Heart left ventricle (tissue), 16 donors: ENCODE data around the gene ABLIM2. TPM values are rescaled to one million over a fixed set of nuclear protein-coding genes. Genes with fewer than 3 reads are reported as not detected.

ENCODE experiments used
- ATAC-seq, 4 donors: fragments of 200-7000 bp; cut with Tn5 transposase; one replicate each; pipeline ENCODE4 v1.9.1; 2020 to 2022; ENCODE audit warnings: moderate library complexity in 4 of 4, mild to moderate bottlenecking in 3 of 4, moderate number of reproducible peaks in 1 of 4
- DNase-seq, 5 donors: peaks; one replicate each; pipeline ENCODE4 v3.0.0-alpha.2; 2020
- H3K27ac ChIP-seq, 12 donors: fragments of 200-600 bp; sonication (generic) in 4 of 12; one replicate each; pipeline versions ENCODE4 v1.5.0 to v1.8.0; 2016 to 2022; ENCODE audit warnings: mild to moderate bottlenecking in 2 of 12
- H3K27me3 ChIP-seq, 9 donors: fragments of 200-600 bp; sonication (generic) in 2 of 9; one replicate each; pipeline versions ENCODE4 v1.5.1 to v1.8.0; 2016 to 2022; ENCODE audit warnings: mild to moderate bottlenecking in 3 of 9
- H3K36me3 ChIP-seq, 9 donors: fragments of 200-600 bp; sonication (generic) in 2 of 9; one replicate each; pipeline versions ENCODE4 v1.5.0 to v1.8.0; 2018 to 2022; ENCODE audit warnings: mild to moderate bottlenecking in 2 of 9
- H3K4me1 ChIP-seq, 12 donors: fragments of 200-600 bp; sonication (generic) in 4 of 12; one replicate each; pipeline versions ENCODE4 v1.5.0 to v1.8.0; 2016 to 2022; ENCODE audit warnings: mild to moderate bottlenecking in 3 of 12
- H3K4me3 ChIP-seq, 12 donors: fragments of 200-600 bp; sonication (generic) in 4 of 12; one replicate each; pipeline versions ENCODE4 v1.5.0 to v1.8.0; 2017 to 2022; ENCODE audit warnings: mild to moderate bottlenecking in 9 of 12, moderate library complexity in 4 of 12
- H3K9me3 ChIP-seq, 12 donors: fragments of 200-600 bp; sonication (generic) in 4 of 12; one replicate each; pipeline versions ENCODE4 v1.5.0 to v1.8.0; 2016 to 2022; ENCODE audit warnings: mild to moderate bottlenecking in 1 of 12
- CTCF ChIP-seq, 12 donors: fragments of 200-600 bp; sonication (generic) in 4 of 12; IDR thresholded peaks; one replicate each; pipeline versions ENCODE4 v1.5.0 to v1.8.0; 2018 to 2022; ENCODE audit warnings: antibody characterized with exemption in 12 of 12, mild to moderate bottlenecking in 5 of 12
- POLR2A ChIP-seq, 2 donors: fragments of 450-650 bp; IDR thresholded peaks; one replicate each; pipeline ENCODE4 v1.6.1; 2017; ENCODE audit warnings: antibody characterized with exemption in 2 of 2, mild to moderate bottlenecking in 2 of 2, moderate library complexity in 2 of 2
- WGBS, 4 donors: extraction: QIAGEN DNeasy Blood & Tissue Kit in 2 of 4; methylation state at CpG; one replicate each; pipeline versions ENCODE4 v1.1.5 to v1.1.7; 2013 to 2018; 5-methylcytosine and 5-hydroxymethylcytosine counted together
- intact Hi-C, 10 donors: fragments of 100-400 bp; cut with DNase I; formaldehyde crosslinking; loops; one replicate each; pipeline versions ENCODE4 v1.11.1 to v1.14.2; 2022
- polyA plus RNA-seq, 2 donors: library from polyadenylated mRNA; stranded (reverse); fragments of 200-250 nt; gene quantifications; one replicate each; pipeline ENCODE4 v1.2.3, GENCODE V29; 2013
- total RNA-seq, 9 donors: library from RNA; depleted of rRNA in 2 of 9; stranded (reverse); fragments of >200 nt in 2 of 9; fragmentation: NEBNext Ultra II Directional in 3 of 9; extraction: Animal tissue kit (Norgen Biotek cat#: 25700) in 3 of 9; gene quantifications; one replicate each; pipeline versions ENCODE4 v1.1.0 to v1.2.4, GENCODE V29; 2016 to 2023
- donor health status: ischemic (EF 13 %, LVEDD 7.1; RV severe dilation, severe dysfunction).
- donor health status: healthy with polysubstance abuse.
- donor health status: DM: no; HTN: yes; CAD: no.
- donor health status: DM: no; HTN: no; CAD: no.
- donor health status: ischemic (EF 25% LVEDD 6.9; RV normal size, moderate dysfunction).
- donor health status: ischemic (EF 25% LVEDD 5.7; RV mildly dilated, moderate dysfunction).
- donor health status: healthy.
- donor health status: DM: yes; HTN: yes; CAD: no.
- donor health status: ischemic (EF 35%, LVEDD 5.7; RV mildly dilated, moderate dysfunction).
- donor health status: nonischemic (EF 11% LVEDD 7.7; RV severe dilation, severe dysfunction).
- donor health status: DM: yes; HTN: yes; CAD: no.
- donor health status: PGD.
- donor health status: ischemic (EF 29% LVEDD 5.4; RV normal size, mild dysfunction).
- donor health status: nonischemic (EF 23%, LVEDD 6.1; RV moderate dilation, normal function).

Gene ABLIM2
- total and polyA plus RNA-seq, 11 donors: 11.1 to 27.9 (median 18.4) TPM

GRCh38 chr4:7956934-7957656, 201.5 kb downstream of the ABLIM2 start:
- WGBS, 4 donors: 84 to 91% (median 88%) methylated on average over 11 of the region's 11 CpGs
- intact Hi-C loops: no loop called here
- Histone ChIP-seq H3K27me3 (no peaks in the 10 kb centered on the region), H3K27ac (peak overlapping the region in 2 of 12 donors; percentile 16 to 32), H3K9me3 (peaks cover 0 to 10% (median 2%) of the 10 kb centered on the region in 12 donors), H3K4me1 (peaks cover 0 to 9% (median 1%) of the 10 kb centered on the region in 12 donors), H3K36me3 (no peaks in the 10 kb centered on the region), H3K4me3 (no peak overlapping the region)
- no peak for DNase-seq
- TF ChIP-seq POLR2A (IDR thresholded peaks at IDR 0.05): no peak
- no peak for ATAC-seq

- peaks cover 0 to 9% (median 1%) of the 10 kb centered on the region in 12 donors for H3K4me1 ChIP-seq
- TF ChIP-seq CTCF (IDR thresholded peaks at IDR 0.05) (no peak), POLR2A (IDR thresholded peaks at IDR 0.05) (no peak)
- peak overlapping the region in 2 of 12 donors; percentile 16 to 32 for H3K27ac ChIP-seq
- DNase-seq (peak in 1 of 5 donors; percentile 57), ATAC-seq (peak in 3 of 4 donors; percentile 34 to 66 (median 49))
- 68 to 82% (median 74%) methylated on average over 8 of the region's 8 CpGs for WGBS, 4 donors
- H3K27me3 ChIP-seq: no peaks in the 10 kb centered on the region
- intact Hi-C loops: no loop called here
- H3K4me3 ChIP-seq: no peak overlapping the region
- H3K9me3 ChIP-seq: peaks cover 0 to 10% (median 2%) of the 10 kb centered on the region in 12 donors
- no peaks in the 10 kb centered on the region for H3K36me3 ChIP-seq
These were observed 202.3 kb downstream of the ABLIM2 start for GRCh38 chr4:7956270-7956808.

- intact Hi-C loops: no loop called here
- Histone ChIP-seq H3K27me3 (no peaks in the 10 kb centered on the region), H3K4me3 (no peak overlapping the region), H3K36me3 (no peaks in the 10 kb centered on the region), H3K9me3 (peaks cover 0 to 10% (median 2%) of the 10 kb centered on the region in 12 donors), H3K4me1 (peaks cover 0 to 9% (median 0%) of the 10 kb centered on the region in 12 donors), H3K27ac (no peak overlapping the region)
- peak in 3 of 4 donors; percentile 44 to 85 (median 79) for ATAC-seq
- no peak for DNase-seq
- TF ChIP-seq POLR2A (IDR thresholded peaks at IDR 0.05) (no peak), CTCF (IDR thresholded peaks at IDR 0.05) (no peak)
- WGBS, 4 donors: 44 to 64% (median 55%) methylated on average over 4 of the region's 4 CpGs
These were observed 203.2 kb downstream of the ABLIM2 start for GRCh38 chr4:7955393-7955792.

- intact Hi-C loops: no loop called here
- ATAC-seq: no peak
- 91 to 96% (median 94%) methylated on average over 9 of the region's 9 CpGs for WGBS, 4 donors
- Histone ChIP-seq H3K27ac (no peak overlapping the region), H3K27me3 (no peaks in the 10 kb centered on the region), H3K4me3 (no peak overlapping the region), H3K4me1 (peaks cover 0 to 9% (median 0%) of the 10 kb centered on the region in 12 donors), H3K36me3 (no peaks in the 10 kb centered on the region), H3K9me3 (peaks cover 0 to 10% (median 2%) of the 10 kb centered on the region in 12 donors)
- TF ChIP-seq POLR2A (IDR thresholded peaks at IDR 0.05): no peak
- TF ChIP-seq CTCF (IDR thresholded peaks at IDR 0.05): no peak
- no peak for DNase-seq
These were observed 206.0 kb downstream of the ABLIM2 start for GRCh38 chr4:7952615-7953014.
